HEK293T (cell line): Measurements from ENCODE around the gene DHX34.

Experiments
- CTCF ChIA-PET: fragments of 350-600 bp; formaldehyde crosslinking; extraction: SDS; loops from one replicate; lab custom pipeline; 2021; ENCODE audit warnings: antibody characterized with exemption, inconsistent platforms; lab: Yijun Ruan, JAX
- POLR2A ChIA-PET: fragments of 350-600 bp; formaldehyde crosslinking; extraction: SDS; loops from one replicate; lab custom pipeline; 2020; ENCODE audit warnings: antibody characterized with exemption, inconsistent platforms; lab: Yijun Ruan, JAX
- DNase-seq: peaks from one replicate; pipeline ENCODE4 v3.0.0; 2012; ENCODE audit warnings: mixed read lengths; ENCODE audit errors: extremely low spot score
- ARNT ChIP-seq: fragments of 450-650 bp; IDR thresholded peaks from 2 replicates; pipeline ENCODE4 v1.6.1; 2017; ENCODE audit warnings: mild to moderate bottlenecking
- BHLHE40 ChIP-seq: fragments of 450-650 bp; IDR thresholded peaks from 2 replicates; pipeline ENCODE4 v1.6.1; 2016; ENCODE audit warnings: mild to moderate bottlenecking, moderate library complexity, borderline replicate concordance
- CTBP1 ChIP-seq: fragments of 450-650 bp; IDR thresholded peaks from 2 replicates; pipeline ENCODE4 v1.6.1; 2016; ENCODE audit warnings: borderline replicate concordance
- ELF4 ChIP-seq: fragments of 450-650 bp; IDR thresholded peaks from 2 replicates; pipeline ENCODE4 v1.6.1; 2017; ENCODE audit warnings: antibody characterized with exemption
- FOXA1 ChIP-seq: fragments of 450-650 bp; IDR thresholded peaks from 2 replicates; pipeline ENCODE4 v1.6.1; 2016; ENCODE audit warnings: mild to moderate bottlenecking
- FOXK2 ChIP-seq: fragments of 450-650 bp; IDR thresholded peaks from 2 replicates; pipeline ENCODE4 v1.6.1; 2016; ENCODE audit warnings: mild to moderate bottlenecking
- FOXM1 ChIP-seq: fragments of 450-650 bp; IDR thresholded peaks from 2 replicates; pipeline ENCODE4 v1.6.1; 2017; ENCODE audit warnings: mild to moderate bottlenecking, borderline replicate concordance
- HDGF ChIP-seq: fragments of 450-650 bp; IDR thresholded peaks from 2 replicates; pipeline ENCODE4 v1.6.1; 2017; ENCODE audit warnings: antibody characterized with exemption, borderline replicate concordance
- L3MBTL2 ChIP-seq: fragments of 450-650 bp; conservative IDR thresholded peaks from 2 replicates; pipeline ENCODE4 v1.6.1; 2016; ENCODE audit warnings: mild to moderate bottlenecking
- LEF1 ChIP-seq: fragments of 450-650 bp; IDR thresholded peaks from 2 replicates; pipeline ENCODE4 v1.6.1; 2017; ENCODE audit warnings: mild to moderate bottlenecking, borderline replicate concordance
- NFRKB ChIP-seq: fragments of 450-650 bp; IDR thresholded peaks from 2 replicates; pipeline ENCODE4 v1.6.1; 2016; ENCODE audit warnings: mild to moderate bottlenecking, moderate library complexity
- SP1 ChIP-seq: fragments of 450-650 bp; IDR thresholded peaks from 2 replicates; pipeline ENCODE4 v1.6.1; 2017
- SUZ12 ChIP-seq: fragments of 450-650 bp; IDR thresholded peaks from 2 replicates; pipeline ENCODE4 v1.6.1; 2016; ENCODE audit warnings: mild to moderate bottlenecking
- TARDBP ChIP-seq: fragments of 450-650 bp; IDR thresholded peaks from 2 replicates; pipeline ENCODE4 v1.6.1; 2016
- ZNF384 ChIP-seq: fragments of 450-650 bp; IDR thresholded peaks from 2 replicates; pipeline ENCODE4 v1.6.1; 2016
- TF ChIP-seq, protein P1 (sequence below): fragments of 450-650 bp; IDR thresholded peaks from 2 replicates; pipeline ENCODE4 v1.6.1; 2016

The DHX34 gene

DNA sequence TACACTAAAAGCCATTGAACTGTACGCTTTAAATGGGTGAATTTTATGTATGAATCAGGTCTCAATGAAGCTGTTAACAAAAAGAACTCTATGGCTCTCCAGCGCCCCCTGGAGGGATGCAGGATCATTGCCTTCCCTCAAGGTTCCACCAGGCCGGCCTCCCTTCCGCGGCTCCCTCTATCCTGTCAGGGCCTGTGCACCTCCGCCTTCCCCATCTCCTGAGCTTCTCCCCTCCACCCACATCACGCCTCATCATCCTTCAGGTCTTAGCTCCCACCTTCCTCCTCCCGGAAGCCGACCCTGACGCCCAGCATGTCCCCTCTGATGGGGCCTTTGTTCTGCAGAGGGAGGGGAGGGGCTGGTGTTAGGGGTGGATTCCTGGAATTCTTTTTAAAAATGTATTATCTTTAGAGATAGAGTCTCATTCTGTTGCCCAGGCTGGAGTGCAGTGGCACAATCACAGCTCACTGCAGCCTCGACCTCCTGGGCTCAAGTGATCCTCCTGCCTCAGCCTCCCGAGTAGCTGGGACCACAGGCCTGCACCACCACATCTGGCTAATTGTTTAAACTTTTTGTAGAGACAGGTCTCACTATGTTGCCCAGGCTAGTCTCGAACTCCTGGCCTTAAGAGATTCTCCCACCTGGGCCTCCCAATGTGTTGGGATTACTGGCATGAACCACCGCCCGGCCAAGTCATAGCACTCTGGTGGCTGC lies 42.6 kb downstream of the DHX34 start:
- no peak for TF ChIP-seq FOXK2
- TF ChIP-seq HDGF: no peak
- no peak for TF ChIP-seq CTBP1
- TF ChIP-seq BHLHE40: no peak
- no peak for TF ChIP-seq SP1
- TF ChIP-seq FOXA1: no peak
- no peak for TF ChIP-seq NFRKB
- TF ChIP-seq ARNT: no peak
- TF ChIP-seq ELF4: no peak
- TF ChIP-seq FOXM1: no peak
- TF ChIP-seq TARDBP: no peak
- TF ChIP-seq, protein P1, sequence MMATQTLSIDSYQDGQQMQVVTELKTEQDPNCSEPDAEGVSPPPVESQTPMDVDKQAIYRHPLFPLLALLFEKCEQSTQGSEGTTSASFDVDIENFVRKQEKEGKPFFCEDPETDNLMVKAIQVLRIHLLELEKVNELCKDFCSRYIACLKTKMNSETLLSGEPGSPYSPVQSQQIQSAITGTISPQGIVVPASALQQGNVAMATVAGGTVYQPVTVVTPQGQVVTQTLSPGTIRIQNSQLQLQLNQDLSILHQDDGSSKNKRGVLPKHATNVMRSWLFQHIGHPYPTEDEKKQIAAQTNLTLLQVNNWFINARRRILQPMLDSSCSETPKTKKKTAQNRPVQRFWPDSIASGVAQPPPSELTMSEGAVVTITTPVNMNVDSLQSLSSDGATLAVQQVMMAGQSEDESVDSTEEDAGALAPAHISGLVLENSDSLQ: no peak
- TF ChIP-seq L3MBTL2: no peak
- no peak for TF ChIP-seq ZNF384
- no peak for TF ChIP-seq LEF1
- no peak for TF ChIP-seq SUZ12
- ChIA-PET POLR2A (no interaction called here), CTCF (interaction anchor here (0.6 to 1.2 kb wide), 11 partner anchors 9 to 324 kb away, joined by 3 to 5 read pairs (median 3); partner anchors contain the start of gene DHX34)
- DNase-seq: peak; percentile 83

DNA sequence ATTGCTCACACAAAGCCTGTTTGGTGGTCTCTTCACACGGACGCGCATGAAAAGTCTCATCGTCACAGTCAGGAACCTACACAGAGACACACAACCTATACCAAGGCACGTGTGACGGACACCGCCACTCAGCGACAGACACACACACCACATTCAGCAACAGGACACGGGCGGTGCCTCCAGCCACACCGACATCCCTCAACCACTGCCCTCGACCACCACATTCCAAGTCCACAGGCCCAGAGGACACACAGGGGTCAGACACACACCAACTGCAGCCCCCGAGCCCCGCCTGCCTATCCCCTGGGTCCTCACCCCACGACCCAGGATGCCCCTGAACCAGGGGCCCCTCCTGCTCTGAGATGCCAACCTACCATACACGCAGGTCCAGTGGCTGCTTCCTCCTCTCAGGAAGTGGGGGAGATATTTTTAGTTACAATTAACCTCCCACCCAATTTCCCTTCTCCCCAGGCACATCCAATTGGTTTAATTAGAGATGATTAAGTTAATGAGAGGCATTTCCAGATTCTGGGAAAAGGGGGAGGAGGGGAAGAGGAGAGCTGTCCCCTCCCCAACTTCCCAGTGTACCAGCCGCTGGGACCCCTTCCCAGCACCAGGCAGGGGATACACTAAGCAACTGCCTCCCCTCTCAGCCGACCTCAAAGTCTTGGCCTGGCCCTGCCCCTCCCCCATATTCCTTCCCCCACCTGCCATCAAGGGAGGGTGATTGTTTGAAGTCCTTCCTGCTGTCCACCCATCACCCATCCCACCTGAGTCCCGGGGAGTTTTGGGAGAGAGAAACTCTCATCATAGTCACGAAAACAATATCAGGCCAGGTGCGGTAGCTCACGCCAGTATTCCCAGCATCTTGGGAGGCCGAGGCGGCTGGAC lies 49.8 kb downstream of the DHX34 start:
- DNase-seq: no peak
- CTCF ChIA-PET: interaction anchor here (1.2 kb wide), 1 partner anchor 8 kb away, joined by 3 read pairs; no protein-coding TSS in a partner anchor
- TF ChIP-seq LEF1 (no peak), SP1 (no peak), TARDBP (no peak), CTBP1 (no peak), BHLHE40 (no peak), NFRKB (no peak)
- POLR2A ChIA-PET: no interaction called here

DNA sequence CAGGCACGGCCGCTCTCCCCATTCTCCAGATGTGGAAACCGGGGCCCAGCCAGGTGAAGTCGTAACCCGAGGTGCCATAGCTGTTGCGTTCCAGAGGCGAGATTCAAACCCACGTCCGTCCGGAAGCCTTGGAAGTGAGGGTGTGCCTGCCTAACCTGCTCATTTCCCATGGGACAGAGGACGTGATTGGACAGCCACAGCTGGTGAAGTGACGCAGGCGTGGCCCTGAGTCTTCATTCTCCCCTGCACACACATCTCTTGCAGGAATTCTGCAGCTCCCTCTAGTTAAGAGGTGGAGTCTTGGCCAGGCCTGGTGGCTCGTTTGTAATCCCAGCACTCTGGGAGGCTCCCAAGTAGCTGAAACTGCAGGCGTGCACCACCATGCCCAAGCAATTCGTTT lies 53.4 kb downstream of the DHX34 start:
- ChIA-PET CTCF (interaction anchor here (1.2 kb wide), 1 partner anchor 11 kb away, joined by 3 read pairs; no protein-coding TSS in a partner anchor), POLR2A (no interaction called here)

DNA sequence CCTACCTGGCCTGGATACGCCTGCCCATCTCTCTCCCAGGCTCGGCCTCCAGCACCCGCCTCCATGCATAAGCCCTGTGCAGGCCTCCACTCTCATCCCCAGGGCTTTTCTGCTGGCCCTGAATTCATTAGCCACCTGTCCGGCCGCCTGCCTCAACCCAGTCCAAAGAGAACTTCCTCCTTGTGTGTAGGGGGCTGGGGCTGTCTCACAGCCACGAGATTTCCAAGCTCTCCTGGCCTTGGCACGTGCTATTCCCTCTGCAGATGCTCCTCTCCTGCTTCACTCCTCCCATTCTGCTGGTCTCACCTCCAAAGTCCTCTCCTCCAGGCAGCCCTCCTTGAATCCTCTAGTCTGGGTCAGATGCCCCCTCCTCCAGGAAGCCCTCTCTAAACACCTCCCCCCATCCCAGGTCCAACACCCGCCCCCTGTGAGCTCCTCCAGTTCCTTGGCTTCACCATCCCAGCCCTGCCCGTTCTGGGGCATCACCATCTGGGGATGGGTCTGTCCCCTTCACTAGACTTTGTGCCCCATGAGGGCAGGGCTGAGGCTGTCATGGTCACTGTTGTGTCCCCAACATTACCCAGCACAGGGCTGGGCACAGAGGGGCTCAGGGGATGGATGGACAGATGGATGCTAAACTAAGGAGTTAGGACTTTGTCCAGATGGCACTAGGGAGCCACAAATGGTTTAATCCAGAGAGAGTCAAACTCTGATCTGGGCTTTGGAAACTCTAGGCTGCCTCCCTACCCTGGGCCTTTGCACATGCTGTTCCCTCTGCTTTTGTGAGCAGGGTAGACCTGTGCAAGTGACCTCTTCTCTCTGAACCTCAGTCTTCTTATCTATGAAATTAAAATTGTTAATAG lies 55.5 kb downstream of the DHX34 start:
- CTCF ChIA-PET: no interaction called here
- no peak for DNase-seq
- no peak for TF ChIP-seq FOXA1
- TF ChIP-seq ARNT: no peak
- no peak for TF ChIP-seq CTBP1
- TF ChIP-seq TARDBP: no peak
- no peak for TF ChIP-seq BHLHE40
- no peak for TF ChIP-seq HDGF
- POLR2A ChIA-PET: no interaction called here

More for the DNA sequence above, 53.4 kb downstream of the DHX34 start:
- DNase-seq: no peak
- no peak for TF ChIP-seq SUZ12
- no peak for TF ChIP-seq CTBP1
- TF ChIP-seq FOXA1: no peak
- no peak for TF ChIP-seq BHLHE40

DNA sequence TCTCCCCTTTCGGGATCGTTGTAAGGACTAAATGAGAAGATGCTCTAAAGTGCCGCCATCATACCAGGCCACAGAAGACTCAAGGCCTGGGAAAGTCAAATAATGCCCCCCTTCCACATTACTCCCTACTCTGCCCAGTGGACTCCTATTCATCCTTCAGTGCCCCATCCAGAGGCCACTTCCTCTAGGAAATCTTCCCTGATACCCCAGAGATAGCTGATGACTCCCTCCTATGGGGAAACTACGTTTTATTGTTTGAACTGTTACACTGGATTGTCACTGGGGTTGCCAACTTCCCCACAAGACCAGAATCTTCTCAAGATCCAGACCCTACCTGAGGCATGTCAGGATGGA lies 56.1 kb downstream of the DHX34 start:
- ChIA-PET POLR2A (no interaction called here), CTCF (no interaction called here)

DNA sequence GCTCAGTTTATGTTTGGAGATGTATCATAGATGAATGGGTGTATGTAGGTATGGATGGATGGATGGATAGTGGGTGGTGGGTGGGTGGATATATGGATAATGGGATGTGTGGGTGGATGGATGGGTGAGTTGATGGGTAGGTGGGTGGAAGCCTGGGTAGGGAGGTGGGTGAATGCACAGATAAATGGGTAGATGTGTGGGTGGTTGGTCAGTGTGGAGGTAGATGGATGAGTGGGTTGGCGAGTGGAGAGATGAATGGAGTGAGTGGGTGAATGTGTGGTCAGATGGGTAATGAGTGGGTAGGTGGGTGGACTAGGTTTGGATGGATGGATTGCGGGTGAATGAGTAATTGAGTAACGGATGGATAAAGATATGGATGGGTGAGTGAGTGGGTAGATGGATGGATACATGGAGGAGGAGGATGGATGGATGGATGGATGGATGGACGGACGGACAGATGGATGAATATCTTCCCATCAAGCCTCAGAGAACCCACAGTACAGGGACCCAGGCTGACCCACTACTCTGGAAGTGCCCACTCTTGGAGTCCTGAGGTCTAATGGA lies 56.8 kb downstream of the DHX34 start:
- no peak for DNase-seq
- TF ChIP-seq ARNT (no peak), LEF1 (no peak)
- CTCF ChIA-PET: no interaction called here
- POLR2A ChIA-PET: no interaction called here

More for the DNA sequence above, 56.1 kb downstream of the DHX34 start:
- TF ChIP-seq SP1: no peak
- no peak for TF ChIP-seq LEF1
- TF ChIP-seq TARDBP: no peak
- DNase-seq: no peak
